Suprapubic skin (tissue), 3 donors: ENCODE data around the gene RPS18.

Experiments
- CTCF ChIP-seq, 2 donors: fragments of 200-600 bp in 1 of 2; fragments of 450-650 bp in 1 of 2; sonication (generic) in 1 of 2; IDR thresholded peaks; one replicate each; pipeline ENCODE4 v1.5.1; 2016 to 2019; ENCODE audit warnings: antibody characterized with exemption in 2 of 2, mild to moderate bottlenecking in 1 of 2, moderate library complexity in 1 of 2
- EP300 ChIP-seq: sonication (generic); formaldehyde crosslinking; IDR thresholded peaks from one replicate; pipeline ENCODE4 v1.6.1; 2017; ENCODE audit warnings: antibody characterized with exemption
- POLR2A ChIP-seq, 2 donors: fragments of 450-650 bp; IDR thresholded peaks; one replicate each; pipeline ENCODE4 v1.6.1; 2017; ENCODE audit warnings: antibody characterized with exemption in 2 of 2, mild to moderate bottlenecking in 2 of 2, moderate library complexity in 2 of 2

- TF ChIP-seq CTCF (IDR thresholded peaks at IDR 0.05): no peak
- no peak for TF ChIP-seq POLR2A (IDR thresholded peaks at IDR 0.05)
- TF ChIP-seq EP300: no peak
These were observed 28.4 kb upstream of the RPS18 start for GRCh38 chr6:33243476-33243875.
